Smooth muscle cell (in vitro differentiated cells): ENCODE measurements around the gene STAB1. TPM values are rescaled to one million over a fixed set of nuclear protein-coding genes. Genes with fewer than 3 reads are reported as not detected.

Experiments used
- DNase-seq: peaks from one replicate; lab custom pipeline; 2025; ENCODE audit not compliant: unreplicated experiment; lab: John Stamatoyannopoulos, UW
- H2AFZ ChIP-seq: fragments of 200-600 bp; sonication (generic); 2 replicates; pipeline ENCODE4 v1.6.0; 2016; ENCODE audit warnings: antibody characterized with exemption, low read depth, mild to moderate bottlenecking
- H3F3A ChIP-seq: fragments of 200-600 bp; sonication (generic); 2 replicates; pipeline ENCODE4 v1.6.0; 2017; ENCODE audit warnings: antibody characterized with exemption, low read depth
- H3K27ac ChIP-seq: fragments of 200-600 bp; sonication (generic); 2 replicates; pipeline ENCODE4 v1.5.1; 2016; ENCODE audit warnings: low read depth, mild to moderate bottlenecking
- H3K27me3 ChIP-seq: fragments of 200-600 bp; sonication (generic); 2 replicates; pipeline ENCODE4 v1.6.1; 2016; ENCODE audit warnings: low read depth, mild to moderate bottlenecking
- H3K36me3 ChIP-seq: fragments of 200-600 bp; sonication (generic); 2 replicates; pipeline ENCODE4 v1.5.1; 2016; ENCODE audit warnings: low read depth
- H3K4me1 ChIP-seq: fragments of 200-600 bp; sonication (generic); 2 replicates; pipeline ENCODE4 v1.5.1; 2016; ENCODE audit warnings: low read depth
- H3K4me2 ChIP-seq: fragments of 200-600 bp; sonication (generic); 2 replicates; pipeline ENCODE4 v1.6.0; 2016; ENCODE audit warnings: mild to moderate bottlenecking
- H3K4me3 ChIP-seq: fragments of 200-600 bp; sonication (generic); 2 replicates; pipeline ENCODE4 v1.5.1; 2016; ENCODE audit warnings: mild to moderate bottlenecking
- H3K79me2 ChIP-seq: fragments of 200-600 bp; sonication (generic); 2 replicates; pipeline ENCODE4 v1.6.0; 2016; ENCODE audit warnings: low read depth, mild to moderate bottlenecking
- H3K9ac ChIP-seq: fragments of 200-600 bp; sonication (generic); 2 replicates; pipeline ENCODE4 v1.6.0; 2016; ENCODE audit warnings: low read depth
- H3K9me3 ChIP-seq: fragments of 200-600 bp; sonication (generic); replicated peaks from 2 replicates; pipeline ENCODE4 v1.5.1; 2016; ENCODE audit warnings: low read depth
- H4K20me1 ChIP-seq: fragments of 200-600 bp; sonication (generic); 2 replicates; pipeline ENCODE4 v1.6.0; 2016; ENCODE audit warnings: low read depth
- CTCF ChIP-seq: fragments of 200-600 bp; sonication (generic); IDR thresholded peaks from 2 replicates; pipeline ENCODE4 v1.5.1; 2017; ENCODE audit warnings: borderline replicate concordance, mild to moderate bottlenecking, antibody characterized with exemption; ENCODE audit not compliant: insufficient read depth, poor library complexity, severe bottlenecking
- WGBS: methylation state at CpG from one replicate; pipeline ENCODE4 v1.1.7; 2016; ENCODE audit warnings: low lambda C conversion rate; 5-methylcytosine and 5-hydroxymethylcytosine counted together
- polyA plus RNA-seq: library from polyadenylated mRNA; unstranded; fragments of >200 nt; fragmentation: Nextera tagmentation; extraction: Ambion mirVana; gene quantifications from 2 replicates; pipeline ENCODE4 v1.2.1, GENCODE V29; 2016
- total RNA-seq: library from RNA; depleted of rRNA; stranded (reverse); fragments of >200 nt; gene quantifications from 2 replicates; pipeline ENCODE4 v1.2.3, GENCODE V29; 2014

STAB1 gene
- total and polyA plus RNA-seq, 2 experiments from 2014 or later = 0.22 to 0.25 TPM

GRCh38 chr3:52554026-52554755, 59.1 kb downstream of the STAB1 start:
- Histone ChIP-seq H3F3A (no peaks in the 10 kb centered on the region), H3K27me3 (no peaks in the 10 kb centered on the region), H2AFZ (no peak overlapping the region), H3K9me3 (no peaks in the 10 kb centered on the region), H3K27ac (no peak overlapping the region), H3K36me3 (peaks cover 4% of the 10 kb centered on the region), H3K4me1 (no peaks in the 10 kb centered on the region), H4K20me1 (peaks cover 43% of the 10 kb centered on the region), H3K4me3 (no peak overlapping the region), H3K79me2 (no peaks in the 10 kb centered on the region), H3K4me2 (no peak overlapping the region), H3K9ac (no peak overlapping the region)
- WGBS = 94% methylated on average over 5 of the region's 5 CpGs
- no peak for DNase-seq
- TF ChIP-seq CTCF = no peak

GRCh38 chr3:52555056-52555455, 59.9 kb downstream of the STAB1 start:
- Histone ChIP-seq H3K9me3 (no peaks in the 10 kb centered on the region), H3K4me3 (no peak overlapping the region), H4K20me1 (peaks cover 43% of the 10 kb centered on the region), H3K4me1 (no peaks in the 10 kb centered on the region), H3K9ac (no peak overlapping the region), H3F3A (no peaks in the 10 kb centered on the region), H3K36me3 (peaks cover 3% of the 10 kb centered on the region), H3K27ac (no peak overlapping the region), H3K79me2 (no peaks in the 10 kb centered on the region), H3K4me2 (no peak overlapping the region), H3K27me3 (no peaks in the 10 kb centered on the region), H2AFZ (no peak overlapping the region)
- 100% methylated on average over 1 of the region's 1 CpG for WGBS
- DNase-seq = no peak
- no peak for TF ChIP-seq CTCF

- no peak overlapping the region for H3K9ac ChIP-seq
- no peak overlapping the region for H3K27ac ChIP-seq
- 93% methylated on average over 9 of the region's 9 CpGs for WGBS
Measured at GRCh38 chr3:52557011-52557960, 62.1 kb downstream of the STAB1 start.

More at GRCh38 chr3:52557011-52557960, 62.1 kb downstream of the STAB1 start:
- Histone ChIP-seq H3F3A (no peaks in the 10 kb centered on the region), H3K27me3 (no peaks in the 10 kb centered on the region), H4K20me1 (peaks cover 46% of the 10 kb centered on the region), H3K9me3 (no peaks in the 10 kb centered on the region), H3K4me2 (no peak overlapping the region), H2AFZ (no peak overlapping the region), H3K79me2 (no peaks in the 10 kb centered on the region), H3K4me1 (no peaks in the 10 kb centered on the region), H3K36me3 (peaks cover 13% of the 10 kb centered on the region), H3K4me3 (no peak overlapping the region)
- TF ChIP-seq CTCF = no peak
- no peak for DNase-seq
